ENCODE data around the gene GPR15.

The GPR15 gene

DNA sequence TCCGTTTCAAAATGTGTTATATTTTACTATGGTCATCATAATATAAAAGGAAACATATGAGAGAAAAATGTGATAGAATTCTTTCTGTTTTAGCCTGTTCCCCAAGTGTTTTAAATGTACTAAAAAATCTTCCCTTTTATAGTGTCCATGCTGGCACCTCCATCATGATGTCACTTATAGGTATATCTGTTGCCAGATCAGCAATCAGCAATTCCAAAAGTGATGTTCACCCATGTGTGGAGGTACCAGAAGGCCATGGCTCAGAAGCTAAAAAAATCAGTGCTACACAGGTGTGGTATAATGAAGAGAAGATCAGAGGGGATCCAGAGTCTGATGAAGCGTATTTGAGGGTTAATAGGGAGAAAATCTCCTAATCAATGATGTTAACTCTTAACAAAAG is 1.1 kb upstream of the GPR15 start:
- DNase-seq (ENCODE audit: low read depth), result no peak

DNA sequence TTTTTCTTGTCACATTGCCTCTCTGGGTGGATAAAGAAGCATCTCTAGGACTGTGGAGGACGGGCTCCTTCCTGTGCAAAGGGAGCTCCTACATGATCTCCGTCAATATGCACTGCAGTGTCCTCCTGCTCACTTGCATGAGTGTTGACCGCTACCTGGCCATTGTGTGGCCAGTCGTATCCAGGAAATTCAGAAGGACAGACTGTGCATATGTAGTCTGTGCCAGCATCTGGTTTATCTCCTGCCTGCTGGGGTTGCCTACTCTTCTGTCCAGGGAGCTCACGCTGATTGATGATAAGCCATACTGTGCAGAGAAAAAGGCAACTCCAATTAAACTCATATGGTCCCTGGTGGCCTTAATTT is 478 bp downstream of the GPR15 start:
- no peak for DNase-seq (ENCODE audit: low read depth)

DNA sequence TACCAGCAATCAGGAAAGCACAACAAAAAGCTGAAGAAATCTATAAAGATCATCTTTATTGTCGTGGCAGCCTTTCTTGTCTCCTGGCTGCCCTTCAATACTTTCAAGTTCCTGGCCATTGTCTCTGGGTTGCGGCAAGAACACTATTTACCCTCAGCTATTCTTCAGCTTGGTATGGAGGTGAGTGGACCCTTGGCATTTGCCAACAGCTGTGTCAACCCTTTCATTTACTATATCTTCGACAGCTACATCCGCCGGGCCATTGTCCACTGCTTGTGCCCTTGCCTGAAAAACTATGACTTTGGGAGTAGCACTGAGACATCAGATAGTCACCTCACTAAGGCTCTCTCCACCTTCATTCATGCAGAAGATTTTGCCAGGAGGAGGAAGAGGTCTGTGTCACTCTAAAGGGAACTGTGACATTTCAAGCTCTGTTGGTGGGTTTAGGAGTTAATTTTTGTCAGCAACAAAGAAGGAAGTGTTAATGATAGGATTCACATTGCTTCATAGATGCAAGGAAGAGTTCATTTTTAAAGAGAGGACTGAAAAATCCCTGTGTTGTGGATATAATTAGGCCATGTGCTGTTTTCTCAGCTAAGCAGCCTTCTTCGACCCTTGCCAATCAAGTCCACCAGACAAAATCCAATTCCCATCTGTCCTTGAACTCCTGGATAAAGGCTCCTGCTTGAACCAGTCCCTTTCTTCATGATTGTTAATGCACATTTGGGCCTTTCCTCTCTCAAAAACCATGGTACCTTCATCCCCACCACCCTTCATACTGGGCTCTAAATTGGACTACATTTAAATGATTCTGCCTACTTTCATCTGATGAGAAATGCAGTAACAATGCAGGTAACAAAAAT is 1.2 kb downstream of the GPR15 start:
- no peak for DNase-seq (ENCODE audit: low read depth)

DNA sequence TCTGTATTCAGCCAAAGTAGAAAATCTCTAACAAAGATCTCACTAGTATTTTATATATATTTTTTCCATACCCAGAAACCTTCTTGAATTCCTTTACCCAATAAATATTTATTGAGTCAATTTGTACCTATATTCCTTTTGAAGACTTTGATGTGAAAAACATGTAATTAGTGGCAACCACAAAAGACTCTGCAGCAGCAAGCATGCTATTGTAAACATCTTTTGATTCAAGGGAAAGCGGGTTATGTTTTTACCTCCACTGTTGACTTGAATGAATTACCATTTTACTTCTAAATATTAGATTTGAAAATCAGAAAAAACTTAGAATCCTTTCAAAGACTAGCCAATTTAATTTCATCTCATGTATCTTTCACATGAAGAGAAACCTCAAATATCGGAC is 2.4 kb downstream of the GPR15 start:
- DNase-seq (ENCODE audit: low read depth), result no peak

DNA sequence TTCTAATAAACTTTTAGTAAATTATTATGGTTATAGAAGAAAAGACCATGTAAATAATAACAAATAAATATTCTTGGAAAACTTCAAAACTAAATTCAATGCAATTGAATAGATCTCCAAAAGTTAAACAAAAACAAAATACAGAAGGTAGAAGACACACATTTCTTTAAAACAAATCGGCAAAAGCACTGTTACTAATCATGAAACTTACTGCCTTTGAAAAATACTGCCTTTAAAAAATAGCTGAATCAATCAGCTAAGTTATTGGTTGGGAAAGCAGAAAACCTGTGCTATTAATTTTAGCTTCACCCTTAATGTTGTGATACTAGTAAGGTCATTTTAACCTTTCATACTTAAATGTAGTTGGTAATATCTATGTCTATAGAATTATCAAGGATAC is 3.0 kb downstream of the GPR15 start:
- no peak for DNase-seq (ENCODE audit: low read depth)

DNA sequence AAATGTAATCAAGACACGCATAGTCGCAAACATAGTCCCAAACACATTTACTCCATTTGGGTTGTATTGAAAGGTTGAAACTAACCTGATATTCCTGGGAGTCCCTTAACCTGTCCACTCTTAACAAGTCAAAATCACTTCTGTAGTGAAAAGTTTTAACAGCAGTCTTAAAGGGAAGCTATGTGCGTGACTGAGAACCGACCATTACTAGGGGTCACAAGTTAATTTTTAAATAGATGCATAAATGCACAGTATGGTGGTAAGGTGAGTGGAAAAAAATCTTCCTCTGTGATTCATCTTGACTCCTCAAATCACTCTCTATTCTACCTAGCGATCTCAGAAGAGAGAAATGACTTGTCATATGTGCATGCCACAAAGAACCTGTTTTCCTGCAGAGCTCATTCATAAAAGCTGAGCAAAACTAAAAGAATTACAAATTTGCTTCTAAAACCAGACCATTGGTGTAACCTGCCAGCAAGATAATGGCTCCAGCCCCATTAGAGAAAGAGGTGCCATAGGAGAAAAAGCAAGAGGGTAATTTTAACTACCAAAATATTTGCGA is 4.8 kb downstream of the GPR15 start:
- no peak for DNase-seq (ENCODE audit: low read depth)

DNA sequence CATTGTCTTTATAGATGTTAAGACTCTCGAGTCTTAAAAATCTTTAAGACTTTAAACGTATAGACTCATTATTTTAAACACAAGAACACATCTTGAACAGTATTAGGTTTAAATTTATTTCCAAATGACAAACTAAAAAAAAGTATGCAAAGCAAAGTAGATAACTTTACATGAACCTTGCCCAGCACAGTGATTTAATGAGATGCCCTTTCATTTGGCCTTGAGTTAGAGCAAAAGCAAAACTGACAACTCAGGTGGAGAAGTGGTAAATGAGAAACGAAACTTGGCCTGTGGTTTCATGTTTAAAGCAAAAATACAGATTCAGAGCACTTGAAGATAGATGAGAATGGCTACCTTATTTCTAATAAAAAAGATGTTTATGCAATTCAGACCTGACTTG is 8.6 kb downstream of the GPR15 start:
- no peak for DNase-seq (ENCODE audit: low read depth)

DNA sequence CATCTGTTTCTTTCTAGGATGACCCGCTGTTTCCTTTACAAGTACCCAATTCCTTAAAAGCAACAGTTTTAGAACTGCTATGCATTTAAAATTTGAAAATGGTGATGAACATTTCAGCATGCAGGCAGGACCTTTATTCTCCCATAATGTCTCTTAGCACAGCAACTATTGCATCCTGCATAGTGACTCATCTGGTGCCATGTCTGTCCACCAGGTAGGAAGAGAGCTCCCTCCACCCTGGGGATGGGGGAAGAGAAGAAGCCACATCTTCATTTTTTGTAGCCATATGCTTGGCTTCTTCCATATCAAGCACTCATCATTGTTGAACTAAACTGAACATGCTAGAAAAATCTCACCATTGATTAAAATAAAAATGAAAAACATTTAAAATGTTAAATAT is 9.9 kb downstream of the GPR15 start:
- no peak for DNase-seq (ENCODE audit: low read depth)

DNA sequence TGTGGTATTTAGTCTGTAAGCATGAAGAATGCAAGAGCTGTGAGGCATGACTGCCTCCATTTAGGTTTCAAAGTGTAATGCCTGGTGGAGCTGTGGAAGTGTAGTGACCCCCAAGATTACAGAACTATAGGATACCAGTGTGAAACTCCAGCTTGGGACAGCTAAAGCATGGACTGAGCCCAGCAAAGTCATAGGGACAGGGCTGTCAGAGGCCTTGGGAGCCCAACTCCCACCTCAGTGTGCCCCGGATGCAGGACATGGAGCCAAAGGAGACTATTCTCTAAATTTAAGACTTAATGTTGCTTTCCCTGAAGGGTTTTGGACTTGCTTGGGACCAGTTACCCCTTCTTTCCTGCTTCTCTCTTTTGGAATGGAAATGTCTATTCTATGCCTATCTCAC is 10.8 kb downstream of the GPR15 start:
- DNase-seq (ENCODE audit: low read depth), result no peak

DNA sequence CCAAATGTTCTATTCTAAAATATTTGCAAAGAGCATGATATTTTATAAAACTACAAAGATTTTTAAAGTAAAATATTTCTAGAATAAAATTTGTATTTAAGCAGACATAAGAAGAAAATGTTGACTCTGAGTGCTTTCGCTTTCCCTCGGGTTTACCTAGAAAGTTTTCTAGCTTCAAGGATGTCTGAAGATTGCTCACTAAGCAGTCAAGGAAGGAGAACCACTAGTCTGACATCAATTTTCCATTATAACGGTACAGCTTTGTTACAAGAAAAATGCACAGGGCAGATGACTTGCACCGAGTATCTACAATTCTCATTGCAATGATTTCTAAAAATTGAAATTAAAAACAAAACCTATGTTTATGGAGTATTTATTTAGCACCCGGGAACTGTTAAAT is 14.2 kb downstream of the GPR15 start:
- no peak for DNase-seq (ENCODE audit: low read depth)

DNA sequence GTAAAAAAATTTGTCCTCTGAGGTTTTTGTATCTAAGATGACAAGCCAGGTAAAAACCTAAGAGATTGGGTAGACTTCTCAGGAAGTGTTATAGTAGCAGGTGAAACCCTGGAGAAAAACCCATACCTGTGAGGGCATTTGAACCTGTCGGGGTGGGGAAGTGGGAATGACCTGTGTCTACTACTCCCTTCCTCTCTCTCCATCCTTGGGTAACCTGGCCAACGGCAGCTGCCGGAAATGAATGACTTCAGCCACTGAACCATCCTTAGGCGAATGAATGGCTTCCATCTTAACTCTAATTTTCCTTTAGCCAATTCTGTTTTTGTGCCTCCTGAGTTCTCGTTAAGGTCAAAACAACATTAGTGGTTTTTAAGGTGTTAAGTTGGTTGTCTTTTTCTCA is 16.8 kb downstream of the GPR15 start:
- DNase-seq (ENCODE audit: low read depth), result no peak

DNA sequence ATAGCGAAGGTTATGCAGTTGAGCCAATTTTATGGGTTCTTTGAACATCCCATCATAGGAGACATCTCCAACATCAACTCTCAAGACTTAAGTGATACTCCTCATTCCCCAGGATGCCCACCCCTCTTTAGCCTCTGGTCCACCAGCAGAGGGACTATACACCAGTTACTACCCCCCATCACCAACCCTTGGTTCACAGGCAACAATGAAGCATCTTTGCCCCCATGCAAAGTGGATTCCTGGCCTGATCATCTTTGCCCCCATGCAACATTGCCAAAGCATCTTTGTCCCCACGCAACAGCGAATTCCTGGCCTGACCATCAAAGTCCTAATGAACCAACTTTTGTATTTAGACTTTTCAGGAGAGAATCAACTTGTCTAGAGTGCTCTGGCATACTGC is 19.1 kb downstream of the GPR15 start:
- DNase-seq (ENCODE audit: low read depth), result no peak

DNA sequence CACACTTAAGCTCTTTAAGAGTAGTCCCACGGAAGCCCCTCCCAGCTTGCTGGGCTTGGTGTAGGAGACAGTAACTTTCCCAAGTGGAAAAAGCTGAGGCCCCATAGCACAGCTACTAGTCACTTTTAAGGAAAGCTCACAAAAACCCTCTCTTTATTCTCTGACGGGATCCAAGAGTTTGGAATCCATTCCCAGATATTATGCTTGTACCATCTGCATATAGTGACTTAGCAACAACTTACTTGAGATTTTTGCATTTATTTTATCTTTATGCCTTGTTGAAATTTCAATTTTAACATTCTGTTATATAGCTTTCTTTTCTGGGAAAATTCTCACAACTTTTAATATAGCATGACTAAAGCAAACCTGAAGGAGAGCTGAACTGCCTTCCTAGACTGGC is 19.5 kb downstream of the GPR15 start:
- no peak for DNase-seq (ENCODE audit: low read depth)

DNA sequence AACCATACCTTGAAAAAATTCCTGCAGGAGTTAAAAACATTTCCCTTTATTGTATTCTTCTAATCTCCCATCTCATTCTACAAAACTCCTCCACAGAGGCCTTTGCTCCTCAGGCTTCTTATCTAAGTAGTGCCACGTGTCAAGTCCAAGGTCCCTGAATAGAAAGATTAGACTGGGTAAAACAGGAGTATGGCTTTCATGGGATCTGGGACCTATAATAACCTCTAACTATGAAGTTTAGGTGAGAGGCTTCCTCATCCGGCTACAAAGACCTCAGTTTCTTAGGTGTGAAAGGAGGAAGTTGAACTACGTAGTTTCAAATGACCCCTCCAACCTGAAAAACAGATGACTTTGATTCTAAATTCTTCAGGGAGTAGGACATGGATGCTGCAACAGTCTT is 20.0 kb downstream of the GPR15 start:
- DNase-seq (ENCODE audit: low read depth), result no peak

DNA sequence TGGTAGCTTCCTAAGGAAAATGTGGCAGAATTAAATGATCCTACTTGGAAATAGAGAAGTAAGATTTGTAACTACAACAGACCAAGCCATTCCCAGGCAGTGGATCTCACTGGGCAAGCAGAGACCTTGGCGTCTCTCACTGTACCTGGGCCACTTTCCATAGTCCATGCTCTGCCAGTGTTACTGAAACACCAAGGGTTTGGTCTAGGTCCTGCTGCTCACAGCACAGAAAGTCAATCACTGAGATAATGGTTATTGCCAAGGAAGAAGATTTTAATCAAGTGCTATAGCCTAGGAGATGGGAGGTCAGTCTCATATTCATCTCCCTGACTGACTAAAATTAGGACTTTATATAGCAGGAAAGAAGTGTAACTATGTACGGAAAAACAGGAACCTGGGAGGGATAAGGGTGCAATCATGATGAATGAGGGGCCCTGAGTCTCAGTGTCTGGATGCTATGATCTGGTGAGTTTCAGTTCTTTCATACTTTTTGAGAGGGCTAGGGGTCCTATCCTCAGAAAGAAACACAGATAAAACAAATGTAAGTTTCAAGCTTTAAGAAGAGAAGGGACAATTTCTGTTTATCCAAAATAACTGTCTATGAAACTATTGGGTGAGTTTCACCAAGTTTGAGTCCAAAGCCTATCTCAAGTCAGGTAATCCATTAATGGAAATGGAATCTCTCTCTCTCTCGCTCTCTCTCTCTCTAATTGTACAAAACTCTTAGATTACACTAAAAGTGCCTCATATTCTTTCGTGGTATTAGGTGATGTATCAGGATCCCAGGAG is 20.6 kb downstream of the GPR15 start:
- no peak for DNase-seq (ENCODE audit: low read depth)

DNA sequence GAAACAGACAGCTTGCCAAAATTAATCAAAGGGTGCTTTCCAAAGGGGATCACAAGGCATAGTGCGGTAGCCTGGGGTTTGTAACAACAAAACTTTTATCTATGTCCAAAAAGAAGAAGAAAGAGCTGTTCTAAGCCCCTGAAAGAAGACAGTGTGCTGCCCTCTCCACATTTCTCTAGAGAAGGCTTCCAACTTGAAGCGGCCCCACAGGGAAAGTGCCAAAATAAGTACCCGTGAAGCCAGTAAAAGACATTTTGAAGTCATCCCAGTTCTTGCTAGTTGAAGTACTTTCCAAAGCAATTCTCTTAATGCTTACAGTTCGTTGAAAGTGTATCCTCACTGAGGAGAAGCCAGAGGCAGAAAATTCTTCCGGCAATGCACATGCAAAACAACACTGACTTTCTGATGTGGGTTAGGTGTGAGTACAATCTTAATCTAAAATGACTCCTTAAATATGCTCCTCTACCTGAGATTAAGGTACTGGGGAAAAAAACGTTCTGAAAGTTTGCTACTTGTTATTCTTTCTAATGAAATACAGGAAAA is 21.3 kb downstream of the GPR15 start:
- no peak for DNase-seq (ENCODE audit: low read depth)

DNA sequence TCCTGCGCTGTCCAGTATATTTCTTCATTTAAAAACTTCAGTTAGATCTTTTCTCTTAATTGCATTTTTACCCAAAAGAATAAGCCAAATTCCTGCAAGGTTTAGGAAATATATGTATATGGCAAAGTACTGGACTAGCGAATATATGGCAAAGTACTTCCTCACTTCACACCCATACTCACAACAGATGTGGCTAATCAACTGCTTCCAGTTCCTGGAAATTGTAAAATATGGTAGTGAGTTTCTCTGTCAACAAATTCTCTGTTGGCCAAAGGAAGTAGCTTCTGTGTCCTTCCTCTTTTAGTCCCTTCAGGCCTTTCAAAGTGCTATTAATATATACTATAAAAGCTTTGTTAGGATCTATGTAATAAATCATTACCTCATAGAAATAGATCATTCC is 22.0 kb downstream of the GPR15 start:
- no peak for DNase-seq (ENCODE audit: low read depth)

DNA sequence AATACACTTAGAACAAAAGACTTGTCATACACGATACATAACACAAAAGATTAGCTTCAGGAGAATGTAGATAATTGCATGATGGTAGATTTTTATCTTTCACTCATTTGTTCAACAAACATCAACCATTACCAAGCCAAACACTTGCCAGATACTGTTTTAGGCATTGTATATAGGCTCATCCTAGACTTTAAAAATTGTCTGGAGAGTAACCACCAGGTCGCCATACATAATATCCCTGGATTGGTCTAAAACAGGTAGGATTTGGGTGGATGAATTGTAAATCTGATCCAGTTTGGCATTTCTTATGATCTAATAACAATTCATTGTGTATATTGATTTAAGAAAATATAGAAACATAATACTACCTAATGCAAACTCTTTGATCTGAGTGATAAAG is 22.8 kb downstream of the GPR15 start:
- DNase-seq (ENCODE audit: low read depth), result no peak

DNA sequence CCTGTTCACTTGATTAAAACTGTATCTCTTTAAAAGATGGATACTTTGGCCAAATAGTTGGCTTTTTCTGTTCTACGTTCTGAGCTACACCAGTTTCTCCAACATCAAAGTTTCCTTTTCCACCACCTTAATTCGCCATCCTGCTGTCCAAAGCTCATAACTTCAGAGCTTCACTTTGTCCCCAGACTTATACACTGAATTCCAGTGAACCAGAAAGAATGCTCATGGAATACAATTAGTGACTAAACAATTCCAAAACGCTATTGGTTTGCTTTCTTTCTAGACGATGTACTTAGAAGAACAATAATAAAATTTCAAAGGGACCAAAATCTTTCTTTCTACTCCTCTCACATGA is 23.2 kb downstream of the GPR15 start:
- no peak for DNase-seq (ENCODE audit: low read depth)

DNA sequence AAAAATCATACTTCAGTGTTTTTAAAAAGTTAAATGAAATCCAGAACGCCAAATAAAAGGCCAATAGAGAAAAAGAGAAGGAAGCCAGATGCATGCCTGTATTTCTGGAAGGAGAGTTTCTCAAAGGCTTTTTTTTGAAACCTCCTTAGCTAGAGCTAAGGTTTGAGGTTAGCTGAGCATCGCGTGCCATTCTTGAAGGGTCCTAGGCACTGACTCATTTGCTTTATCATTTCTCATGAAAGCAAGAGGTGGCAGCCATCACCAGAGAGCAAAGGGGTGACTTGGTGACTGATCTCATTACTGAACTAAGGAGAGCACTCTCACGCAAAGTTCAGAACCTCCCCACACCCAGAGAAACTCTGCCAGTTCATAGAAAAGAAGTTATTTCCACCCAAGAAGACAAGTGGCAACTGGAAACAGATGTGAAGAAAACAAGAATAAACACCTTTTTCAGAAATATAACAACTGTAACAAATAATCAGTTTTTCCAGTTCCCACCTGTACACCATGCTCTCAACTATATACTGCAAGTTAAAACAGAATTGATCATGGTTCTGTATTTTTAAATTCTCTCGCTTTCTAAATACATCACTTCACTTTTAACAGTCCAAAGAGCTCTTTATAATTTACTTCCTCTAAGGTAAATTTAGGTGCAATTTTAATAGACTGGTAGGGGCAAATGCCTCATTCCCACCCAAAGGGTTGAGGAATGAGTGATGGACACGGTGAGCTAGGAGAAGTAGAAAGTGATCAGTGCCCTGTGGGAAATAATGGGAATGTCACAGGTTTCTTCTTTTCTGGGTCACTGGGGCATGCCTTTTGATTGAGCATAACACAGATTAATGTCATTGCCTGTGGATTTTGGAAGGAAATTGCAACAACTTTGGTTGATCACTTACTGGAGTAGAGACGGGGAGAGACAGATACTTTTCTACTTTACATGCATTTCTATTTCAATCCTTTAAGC is 24.7 kb downstream of the GPR15 start:
- peak; percentile 66 for DNase-seq (ENCODE audit: low read depth)

DNA sequence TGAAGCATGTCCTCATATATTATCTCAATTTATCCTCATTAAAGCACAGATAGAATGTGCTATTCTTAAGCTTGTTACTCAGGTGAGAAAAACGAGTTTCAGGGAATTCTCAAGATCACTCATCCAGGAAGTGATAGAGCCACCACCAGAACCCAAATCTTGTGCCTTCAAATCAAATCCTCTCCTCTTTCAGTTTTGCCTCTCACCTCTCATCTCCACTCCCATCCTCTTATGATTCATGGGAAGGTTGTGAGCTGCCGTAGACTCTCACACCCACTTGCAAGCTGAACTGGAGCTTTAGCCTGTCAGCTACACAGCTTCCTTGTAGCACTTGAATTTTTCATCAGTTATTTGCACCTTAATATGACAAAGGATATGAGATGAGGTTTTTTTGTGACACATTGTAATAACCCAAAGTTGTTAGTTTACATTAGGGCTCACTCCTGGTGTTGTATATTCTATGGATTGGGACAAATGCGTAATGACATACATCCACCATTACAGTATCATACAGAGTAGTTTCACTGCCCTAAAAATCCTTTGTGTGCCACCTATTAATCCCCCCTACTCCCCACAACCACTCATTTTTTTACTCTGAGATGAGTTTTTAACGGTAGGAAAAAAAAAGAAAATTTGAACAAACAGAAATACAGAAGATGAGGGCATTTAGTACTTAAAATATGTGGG is 25.7 kb downstream of the GPR15 start:
- peak; percentile 32 for DNase-seq (ENCODE audit: low read depth)
